Esophagus squamous epithelium (tissue), 4 donors: ENCODE results near the gene FOCAD.

ENCODE experiments used
- POLR2A ChIP-seq, 4 donors: fragments of 450-650 bp; IDR thresholded peaks; one replicate each; pipeline ENCODE4 v1.6.1; 2017; ENCODE audit warnings: antibody characterized with exemption in 4 of 4, mild to moderate bottlenecking in 4 of 4, moderate library complexity in 3 of 4
- TF ChIP-seq, protein P1 (sequence below), 6 experiments: fragments of 450-650 bp in 4 of 6; fragments of 200-600 bp in 2 of 6; sonication (generic) in 2 of 6; IDR thresholded peaks; one replicate each; pipeline ENCODE4 v1.5.1; 2016 to 2019; ENCODE audit warnings: antibody characterized with exemption in 6 of 6, mild to moderate bottlenecking in 4 of 6, moderate library complexity in 4 of 6

DNA sequence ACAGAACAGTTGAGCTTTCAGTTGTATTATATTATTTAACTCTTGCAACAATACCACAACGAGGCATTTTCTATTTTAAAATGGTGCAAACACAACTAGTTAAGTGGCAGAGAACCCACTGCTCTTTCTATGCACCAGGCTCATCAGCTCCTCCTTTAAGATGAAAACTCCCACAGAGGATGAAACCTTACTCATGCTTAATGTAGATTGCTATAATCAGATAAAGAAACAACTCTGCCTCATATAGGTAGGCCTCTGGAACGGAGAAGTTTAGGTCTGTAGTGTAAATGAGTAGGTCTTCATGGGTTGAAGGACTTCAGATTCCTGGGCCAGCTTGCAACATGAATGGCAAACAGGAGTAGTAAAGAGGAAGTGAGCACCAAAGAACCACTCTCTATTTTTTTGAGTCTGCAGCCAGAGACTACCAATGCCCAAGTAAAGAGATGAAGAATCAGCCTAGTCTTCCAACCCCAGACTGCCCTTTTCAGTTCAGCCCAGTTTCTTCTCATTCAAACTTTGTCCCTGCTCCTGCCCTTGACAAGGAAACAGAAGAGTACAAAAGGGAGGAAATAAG, 313.5 kb downstream of the FOCAD start:
- TF ChIP-seq, protein P1, sequence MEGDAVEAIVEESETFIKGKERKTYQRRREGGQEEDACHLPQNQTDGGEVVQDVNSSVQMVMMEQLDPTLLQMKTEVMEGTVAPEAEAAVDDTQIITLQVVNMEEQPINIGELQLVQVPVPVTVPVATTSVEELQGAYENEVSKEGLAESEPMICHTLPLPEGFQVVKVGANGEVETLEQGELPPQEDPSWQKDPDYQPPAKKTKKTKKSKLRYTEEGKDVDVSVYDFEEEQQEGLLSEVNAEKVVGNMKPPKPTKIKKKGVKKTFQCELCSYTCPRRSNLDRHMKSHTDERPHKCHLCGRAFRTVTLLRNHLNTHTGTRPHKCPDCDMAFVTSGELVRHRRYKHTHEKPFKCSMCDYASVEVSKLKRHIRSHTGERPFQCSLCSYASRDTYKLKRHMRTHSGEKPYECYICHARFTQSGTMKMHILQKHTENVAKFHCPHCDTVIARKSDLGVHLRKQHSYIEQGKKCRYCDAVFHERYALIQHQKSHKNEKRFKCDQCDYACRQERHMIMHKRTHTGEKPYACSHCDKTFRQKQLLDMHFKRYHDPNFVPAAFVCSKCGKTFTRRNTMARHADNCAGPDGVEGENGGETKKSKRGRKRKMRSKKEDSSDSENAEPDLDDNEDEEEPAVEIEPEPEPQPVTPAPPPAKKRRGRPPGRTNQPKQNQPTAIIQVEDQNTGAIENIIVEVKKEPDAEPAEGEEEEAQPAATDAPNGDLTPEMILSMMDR (IDR thresholded peaks at IDR 0.05), result no peak
- no peak for TF ChIP-seq POLR2A (IDR thresholded peaks at IDR 0.05)
